ENCODE data around the gene SPR.

DNA sequence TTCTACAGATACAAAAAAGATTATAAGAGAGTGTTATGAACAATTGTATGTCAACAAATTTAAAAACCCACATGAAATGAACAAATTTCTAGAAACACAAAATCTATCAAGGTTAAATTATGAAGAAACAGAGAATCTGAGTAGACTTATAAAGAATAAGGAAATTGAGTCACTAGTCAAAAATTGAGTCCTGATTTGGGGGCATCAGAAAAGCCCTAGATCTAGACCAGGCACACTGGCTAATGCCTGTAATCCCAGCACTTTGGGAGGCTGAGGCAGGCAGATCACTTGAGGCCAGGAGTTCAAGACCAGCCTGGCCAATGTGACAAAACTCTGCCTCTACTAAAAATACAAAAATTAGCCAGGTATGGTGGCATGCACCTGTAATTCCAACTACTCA, 15.3 kb upstream of the SPR start:
- TF ChIP-seq, protein P1, sequence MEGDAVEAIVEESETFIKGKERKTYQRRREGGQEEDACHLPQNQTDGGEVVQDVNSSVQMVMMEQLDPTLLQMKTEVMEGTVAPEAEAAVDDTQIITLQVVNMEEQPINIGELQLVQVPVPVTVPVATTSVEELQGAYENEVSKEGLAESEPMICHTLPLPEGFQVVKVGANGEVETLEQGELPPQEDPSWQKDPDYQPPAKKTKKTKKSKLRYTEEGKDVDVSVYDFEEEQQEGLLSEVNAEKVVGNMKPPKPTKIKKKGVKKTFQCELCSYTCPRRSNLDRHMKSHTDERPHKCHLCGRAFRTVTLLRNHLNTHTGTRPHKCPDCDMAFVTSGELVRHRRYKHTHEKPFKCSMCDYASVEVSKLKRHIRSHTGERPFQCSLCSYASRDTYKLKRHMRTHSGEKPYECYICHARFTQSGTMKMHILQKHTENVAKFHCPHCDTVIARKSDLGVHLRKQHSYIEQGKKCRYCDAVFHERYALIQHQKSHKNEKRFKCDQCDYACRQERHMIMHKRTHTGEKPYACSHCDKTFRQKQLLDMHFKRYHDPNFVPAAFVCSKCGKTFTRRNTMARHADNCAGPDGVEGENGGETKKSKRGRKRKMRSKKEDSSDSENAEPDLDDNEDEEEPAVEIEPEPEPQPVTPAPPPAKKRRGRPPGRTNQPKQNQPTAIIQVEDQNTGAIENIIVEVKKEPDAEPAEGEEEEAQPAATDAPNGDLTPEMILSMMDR (IDR thresholded peaks at IDR 0.05; ENCODE audit: low read length) = no peak
- TF ChIP-seq EZH2 (IDR thresholded peaks at IDR 0.05; ENCODE audit: borderline replicate concordance, low read length) = no peak

All from OCI-LY1 (cell line).